SK-N-MC (cell line): ENCODE measurements around the gene LRP1-AS.

Source experiments
- EZH2 ChIP-seq: fragments of 200-600 bp; sonication (generic); IDR thresholded peaks from one replicate; pipeline ENCODE4 v1.6.1; 2017; ENCODE audit warnings: antibody characterized with exemption
- FOXP2 ChIP-seq: optimal IDR thresholded peaks from 2 replicates; pipeline ENCODE3; 2011; ENCODE audit warnings: mild to moderate bottlenecking, moderate library complexity; ENCODE audit not compliant: insufficient read depth; ENCODE audit errors: extremely low read length, control extremely low read depth
- POLR2AphosphoS5 ChIP-seq: IDR thresholded peaks from 2 replicates; pipeline ENCODE4 v1.6.1; 2012; ENCODE audit warnings: mild to moderate bottlenecking, low read depth, low read length, borderline replicate concordance

DNA sequence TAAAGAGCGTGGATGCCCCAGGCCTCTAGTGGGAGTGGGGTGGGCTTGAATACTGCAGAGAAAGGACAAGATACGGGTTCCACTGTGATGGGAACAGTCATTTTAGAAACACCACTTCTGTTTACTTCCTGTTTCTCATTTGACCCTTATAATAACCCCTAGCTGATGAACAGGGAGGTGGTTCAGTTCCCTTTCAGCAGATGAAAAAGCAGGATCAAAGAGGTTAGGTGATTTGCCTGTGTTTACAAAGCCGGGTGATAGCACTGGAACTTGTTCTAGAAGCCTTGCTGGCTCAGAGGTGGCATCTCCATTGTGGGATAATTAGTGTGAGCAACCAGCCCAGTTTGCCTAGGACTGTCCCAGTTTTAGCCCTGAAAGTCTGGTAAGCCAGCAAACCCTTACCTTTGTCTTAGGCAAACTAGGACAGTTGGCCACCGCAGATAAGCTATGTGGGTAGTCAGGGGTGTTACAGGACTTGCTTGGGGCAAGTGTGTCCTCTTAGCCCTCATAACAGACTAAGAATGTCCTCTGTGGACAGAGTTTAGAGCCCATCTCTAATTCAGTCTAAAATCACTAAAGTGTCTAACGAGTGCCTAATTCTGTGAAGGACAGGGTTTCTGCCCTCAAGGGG lies 7.5 kb upstream of the LRP1-AS start:
- no peak for TF ChIP-seq EZH2
- no peak for TF ChIP-seq FOXP2
- TF ChIP-seq POLR2AphosphoS5: no peak
